Activated CD4-positive, alpha-beta memory T cell treated with anti-CD3 and anti-CD28 coated beads for 36 hours (primary cell): ENCODE measurements around the gene CFAP92. TPM values are rescaled to one million over a fixed set of nuclear protein-coding genes. Genes with fewer than 3 reads are reported as not detected.

Source experiments
- CTCF ChIA-PET: fragments of 350-600 bp; sonication (Branson Sonifier 250); formaldehyde crosslinking; loops from one replicate; lab custom pipeline; 2021; ENCODE audit warnings: antibody characterized with exemption, inconsistent platforms; lab: Charles Lee
- POLR2A ChIA-PET: fragments of 350-600 bp; sonication (Branson Sonifier 250); formaldehyde crosslinking; loops from one replicate; lab custom pipeline; 2021; ENCODE audit warnings: antibody characterized with exemption; lab: Charles Lee
- DNase-seq: peaks from one replicate; pipeline ENCODE4 v3.0.0-alpha.2; 2020
- H3K27ac Mint-ChIP-seq: one replicate; pipeline ENCODE4 v1.8.0; 2021; ENCODE audit warnings: mixed read lengths
- H3K27me3 Mint-ChIP-seq: one replicate; pipeline ENCODE4 v1.8.0; 2021; ENCODE audit warnings: mixed read lengths
- H3K36me3 Mint-ChIP-seq: one replicate; pipeline ENCODE4 v1.8.0; 2021; ENCODE audit warnings: mixed read lengths
- H3K4me1 Mint-ChIP-seq: one replicate; pipeline ENCODE4 v1.8.0; 2021; ENCODE audit warnings: low read depth, mixed read lengths
- H3K4me3 Mint-ChIP-seq: one replicate; pipeline ENCODE4 v1.8.0; 2021; ENCODE audit warnings: mild to moderate bottlenecking, mixed read lengths
- H3K9me3 Mint-ChIP-seq: one replicate; pipeline ENCODE4 v1.8.0; 2021; ENCODE audit warnings: mixed read lengths
- intact Hi-C: fragments of 100-400 bp; cut with micrococcal nuclease; formaldehyde crosslinking; loops from one replicate; pipeline ENCODE4 v1.15.1; 2023
- total RNA-seq, 2 experiments: library from RNA; stranded (reverse); gene quantifications; one replicate each; pipeline ENCODE4 v1.2.3, GENCODE V29; 2021

The CFAP92 gene
- total RNA-seq, 2 experiments from 2014 or later: 0.24 TPM; not detected in 1

GRCh38 chr3:128908951-128909350 lies 84.9 kb downstream of the CFAP92 start:
- CTCF ChIA-PET: no interaction called here
- Mint-ChIP-seq H3K4me1 (no peaks in the 10 kb centered on the region), H3K27me3 (no peaks in the 10 kb centered on the region), H3K9me3 (no peaks in the 10 kb centered on the region), H3K4me3 (no peak overlapping the region), H3K36me3 (peaks cover 39% of the 10 kb centered on the region), H3K27ac (no peak overlapping the region)
- intact Hi-C loops: no loop called here
- POLR2A ChIA-PET: no interaction called here
- DNase-seq: no peak

- POLR2A ChIA-PET: no interaction called here
- Mint-ChIP-seq H3K27me3 (no peaks in the 10 kb centered on the region), H3K4me3 (no peak overlapping the region), H3K27ac (no peak overlapping the region), H3K36me3 (peaks cover 38% of the 10 kb centered on the region), H3K4me1 (no peaks in the 10 kb centered on the region), H3K9me3 (no peaks in the 10 kb centered on the region)
- DNase-seq: no peak
- intact Hi-C loops: no loop called here
- CTCF ChIA-PET: no interaction called here
Measured at GRCh38 chr3:128907706-128908445, 86.0 kb downstream of the CFAP92 start.

- Mint-ChIP-seq H3K27me3 (no peaks in the 10 kb centered on the region), H3K9me3 (no peaks in the 10 kb centered on the region), H3K4me3 (no peak overlapping the region), H3K4me1 (no peaks in the 10 kb centered on the region), H3K36me3 (peaks cover 35% of the 10 kb centered on the region), H3K27ac (no peak overlapping the region)
- intact Hi-C loops: no loop called here
- DNase-seq: no peak
- CTCF ChIA-PET: no interaction called here
- POLR2A ChIA-PET: no interaction called here
Measured at GRCh38 chr3:128906804-128907525, 86.9 kb downstream of the CFAP92 start.

- ChIA-PET POLR2A (no interaction called here), CTCF (no interaction called here)
- Mint-ChIP-seq H3K27me3 (no peaks in the 10 kb centered on the region), H3K4me3 (no peak overlapping the region), H3K36me3 (peaks cover 41% of the 10 kb centered on the region), H3K27ac (no peak overlapping the region), H3K4me1 (no peaks in the 10 kb centered on the region), H3K9me3 (no peaks in the 10 kb centered on the region)
- no peak for DNase-seq
- intact Hi-C loops: no loop called here
Measured at GRCh38 chr3:128906031-128906803, 87.7 kb downstream of the CFAP92 start.

- Mint-ChIP-seq H3K9me3 (no peaks in the 10 kb centered on the region), H3K27me3 (no peaks in the 10 kb centered on the region), H3K27ac (no peak overlapping the region), H3K4me3 (no peak overlapping the region), H3K36me3 (peaks cover 60% of the 10 kb centered on the region), H3K4me1 (no peaks in the 10 kb centered on the region)
- POLR2A ChIA-PET: no interaction called here
- no peak for DNase-seq
- CTCF ChIA-PET: no interaction called here
- intact Hi-C loops: no loop called here
Measured at GRCh38 chr3:128903501-128903900, 90.4 kb downstream of the CFAP92 start.

GRCh38 chr3:128902426-128902825 lies 91.5 kb downstream of the CFAP92 start:
- ChIA-PET CTCF (no interaction called here), POLR2A (no interaction called here)
- H3K4me3 Mint-ChIP-seq: no peak overlapping the region
- H3K9me3 Mint-ChIP-seq: no peaks in the 10 kb centered on the region
- H3K27ac Mint-ChIP-seq: no peak overlapping the region
- H3K4me1 Mint-ChIP-seq: no peaks in the 10 kb centered on the region
- H3K36me3 Mint-ChIP-seq: peaks cover 66% of the 10 kb centered on the region
- intact Hi-C loops: no loop called here
- DNase-seq: no peak
- H3K27me3 Mint-ChIP-seq: no peaks in the 10 kb centered on the region

- Mint-ChIP-seq H3K9me3 (no peaks in the 10 kb centered on the region), H3K4me3 (no peak overlapping the region), H3K4me1 (no peaks in the 10 kb centered on the region), H3K36me3 (peaks cover 54% of the 10 kb centered on the region), H3K27ac (no peak overlapping the region), H3K27me3 (no peaks in the 10 kb centered on the region)
- POLR2A ChIA-PET: interaction anchor here (0.5 kb wide), 1 partner anchor 251 kb away, joined by 5 read pairs; no protein-coding TSS in a partner anchor
- intact Hi-C loops: no loop called here
- CTCF ChIA-PET: interaction anchor here (1.5 kb wide), 1 partner anchor 28 kb away, joined by 4 read pairs; no protein-coding TSS in a partner anchor
- no peak for DNase-seq
Measured at GRCh38 chr3:128895843-128896697, 97.8 kb downstream of the CFAP92 start.

- peaks cover 16% of the 10 kb centered on the region for H3K36me3 Mint-ChIP-seq
- no peaks in the 10 kb centered on the region for H3K27me3 Mint-ChIP-seq
- no peaks in the 10 kb centered on the region for H3K9me3 Mint-ChIP-seq
- no peak overlapping the region for H3K27ac Mint-ChIP-seq
- peaks cover 3% of the 10 kb centered on the region for H3K4me1 Mint-ChIP-seq
- H3K4me3 Mint-ChIP-seq: no peak overlapping the region
- no peak for DNase-seq
- POLR2A ChIA-PET: interaction anchor here (1.1 kb wide), 1 partner anchor 260 kb away, joined by 3 read pairs; no protein-coding TSS in a partner anchor
- intact Hi-C loops: no loop called here
- CTCF ChIA-PET: no interaction called here
Measured at GRCh38 chr3:128889139-128889894, 104.6 kb downstream of the CFAP92 start.

- ChIA-PET POLR2A (no interaction called here), CTCF (no interaction called here)
- H3K27ac Mint-ChIP-seq: no peak overlapping the region
- no peak overlapping the region for H3K4me3 Mint-ChIP-seq
- peaks cover 25% of the 10 kb centered on the region for H3K36me3 Mint-ChIP-seq
- H3K9me3 Mint-ChIP-seq: no peaks in the 10 kb centered on the region
- no peak for DNase-seq
- no peaks in the 10 kb centered on the region for H3K27me3 Mint-ChIP-seq
- peaks cover 40% of the 10 kb centered on the region for H3K4me1 Mint-ChIP-seq
- intact Hi-C loops: no loop called here
Measured at GRCh38 chr3:128884992-128885391, 108.9 kb downstream of the CFAP92 start.

- Mint-ChIP-seq H3K4me3 (no peak overlapping the region), H3K27ac (peak overlapping the region; percentile 9), H3K4me1 (peaks cover 51% of the 10 kb centered on the region), H3K9me3 (no peaks in the 10 kb centered on the region), H3K27me3 (no peaks in the 10 kb centered on the region), H3K36me3 (peaks cover 24% of the 10 kb centered on the region)
- intact Hi-C loops: no loop called here
- DNase-seq: no peak
- CTCF ChIA-PET: interaction anchor here (1.3 kb wide), 1 partner anchor 201 kb away, joined by 3 read pairs; no protein-coding TSS in a partner anchor
- POLR2A ChIA-PET: no interaction called here
Measured at GRCh38 chr3:128882719-128883118, 111.2 kb downstream of the CFAP92 start.

GRCh38 chr3:128881576-128881975 lies 112.3 kb downstream of the CFAP92 start:
- H3K27ac Mint-ChIP-seq: no peak overlapping the region
- no peaks in the 10 kb centered on the region for H3K27me3 Mint-ChIP-seq
- peaks cover 22% of the 10 kb centered on the region for H3K36me3 Mint-ChIP-seq
- no peaks in the 10 kb centered on the region for H3K9me3 Mint-ChIP-seq
- ChIA-PET CTCF (interaction anchor here (1.7 to 4.4 kb wide), 2 partner anchors 42 to 264 kb away, joined by 6 to 27 read pairs; no protein-coding TSS in a partner anchor), POLR2A (no interaction called here)
- DNase-seq: no peak
- intact Hi-C loops: no loop called here
- H3K4me3 Mint-ChIP-seq: peak overlapping the region; percentile 12
- H3K4me1 Mint-ChIP-seq: peaks cover 56% of the 10 kb centered on the region
